ENCODE measurements around the gene GHR. TPM values are rescaled to one million over a fixed set of nuclear protein-coding genes. Genes with fewer than 3 reads are reported as not detected.

The GHR gene
- total RNA-seq, 2 experiments from 2014 or later, result not detected

DNA sequence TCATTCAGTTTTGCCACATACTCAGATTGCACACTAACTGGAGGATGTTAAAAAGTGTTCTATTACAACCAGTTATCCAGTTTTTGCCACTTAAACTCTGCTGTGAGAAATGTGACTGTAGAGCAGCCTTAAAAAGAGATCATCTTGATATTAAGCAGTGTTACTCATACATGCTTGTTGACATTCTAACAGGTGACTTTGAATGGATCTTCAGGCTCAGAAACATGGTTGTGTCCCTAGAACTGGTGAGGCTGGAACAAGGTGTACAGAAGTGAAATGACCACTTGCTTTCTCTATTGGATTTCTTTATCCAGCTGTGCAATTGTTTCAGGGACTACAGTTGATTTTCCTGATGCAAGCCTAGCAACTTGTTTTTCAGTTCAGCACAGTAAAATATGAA lies 167.3 kb downstream of the GHR start:
- POLR2A ChIA-PET, result no interaction called here
- intact Hi-C loops (cut with micrococcal nuclease), result no loop called here
- ATAC-seq (no peak), DNase-seq (no peak)
- Mint-ChIP-seq H3K4me1 (ENCODE audit: low read depth) (no peaks in the 10 kb centered on the region), H3K27me3 (peaks cover 9% of the 10 kb centered on the region), H3K9me3 (no peaks in the 10 kb centered on the region), H3K36me3 (ENCODE audit: low read depth) (no peaks in the 10 kb centered on the region), H3K27ac (no peak overlapping the region), H3K4me3 (no peak overlapping the region)
- TF ChIP-seq, protein P1, sequence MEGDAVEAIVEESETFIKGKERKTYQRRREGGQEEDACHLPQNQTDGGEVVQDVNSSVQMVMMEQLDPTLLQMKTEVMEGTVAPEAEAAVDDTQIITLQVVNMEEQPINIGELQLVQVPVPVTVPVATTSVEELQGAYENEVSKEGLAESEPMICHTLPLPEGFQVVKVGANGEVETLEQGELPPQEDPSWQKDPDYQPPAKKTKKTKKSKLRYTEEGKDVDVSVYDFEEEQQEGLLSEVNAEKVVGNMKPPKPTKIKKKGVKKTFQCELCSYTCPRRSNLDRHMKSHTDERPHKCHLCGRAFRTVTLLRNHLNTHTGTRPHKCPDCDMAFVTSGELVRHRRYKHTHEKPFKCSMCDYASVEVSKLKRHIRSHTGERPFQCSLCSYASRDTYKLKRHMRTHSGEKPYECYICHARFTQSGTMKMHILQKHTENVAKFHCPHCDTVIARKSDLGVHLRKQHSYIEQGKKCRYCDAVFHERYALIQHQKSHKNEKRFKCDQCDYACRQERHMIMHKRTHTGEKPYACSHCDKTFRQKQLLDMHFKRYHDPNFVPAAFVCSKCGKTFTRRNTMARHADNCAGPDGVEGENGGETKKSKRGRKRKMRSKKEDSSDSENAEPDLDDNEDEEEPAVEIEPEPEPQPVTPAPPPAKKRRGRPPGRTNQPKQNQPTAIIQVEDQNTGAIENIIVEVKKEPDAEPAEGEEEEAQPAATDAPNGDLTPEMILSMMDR (IDR thresholded peaks at IDR 0.05), result no peak
- CTCF ChIA-PET, result interaction anchor here (1.2 kb wide), 1 partner anchor 177 kb away, joined by 5 read pairs; no protein-coding TSS in a partner anchor

DNA sequence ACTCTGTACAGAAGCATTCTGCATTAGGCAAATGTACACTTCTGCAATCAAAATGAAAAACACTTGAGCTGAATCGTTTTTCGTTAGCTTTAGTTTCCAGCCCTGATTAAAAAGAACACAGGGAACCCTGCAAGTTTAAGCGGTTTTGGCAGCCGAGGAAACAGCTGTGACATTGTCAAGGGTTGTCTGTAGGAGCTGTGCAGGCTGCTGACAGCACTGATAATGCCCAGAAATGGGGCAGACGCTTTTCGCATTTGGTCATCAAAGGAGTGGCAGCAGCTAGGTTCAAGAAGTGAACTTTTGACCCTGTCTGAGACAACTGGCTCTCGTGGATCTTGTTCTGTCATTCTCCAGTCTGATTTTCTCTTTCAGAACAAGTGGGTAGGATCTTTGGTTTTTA lies 167.8 kb downstream of the GHR start:
- POLR2A ChIA-PET, result no interaction called here
- intact Hi-C loops (cut with micrococcal nuclease), result no loop called here
- CTCF ChIA-PET, result interaction anchor here (1.2 kb wide), 1 partner anchor 176 kb away, joined by 5 read pairs; no protein-coding TSS in a partner anchor

DNA sequence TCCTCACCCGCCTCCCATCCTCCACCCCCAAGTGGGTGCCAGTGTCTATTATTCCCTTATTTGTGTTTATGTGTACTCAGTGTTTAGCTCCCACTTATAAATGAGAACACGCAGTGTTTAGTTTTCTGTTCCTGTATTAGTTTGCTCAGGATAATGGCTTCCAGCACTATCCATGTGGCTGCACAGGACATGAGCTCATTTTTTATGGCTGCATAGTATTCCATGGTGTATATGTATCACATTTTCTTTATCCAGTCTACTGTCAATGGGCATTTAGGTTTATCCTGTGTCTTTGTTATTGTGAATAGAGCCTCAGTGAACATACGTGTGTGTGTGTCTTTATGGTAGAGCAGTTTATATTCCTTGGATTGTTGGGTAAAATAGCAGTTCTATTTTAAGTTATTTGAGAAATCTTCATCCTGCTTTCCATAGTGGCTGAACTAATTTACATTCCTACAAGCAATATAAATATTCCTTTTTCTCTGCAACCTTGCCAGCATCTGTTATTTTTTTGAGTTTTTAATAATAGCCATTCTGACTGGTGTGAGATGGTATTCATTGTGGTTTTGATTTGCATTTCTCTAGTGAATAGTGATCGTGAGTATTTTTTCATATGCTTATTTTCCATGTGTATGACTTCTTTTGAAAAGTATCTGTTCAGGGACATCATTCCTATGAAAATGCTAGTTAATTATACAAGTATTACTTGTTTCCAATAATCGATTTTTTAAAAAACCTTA lies 169.3 kb downstream of the GHR start:
- CTCF ChIA-PET, result interaction anchor here (2.1 kb wide), 1 partner anchor 9 kb away, joined by 8 read pairs; no protein-coding TSS in a partner anchor
- TF ChIP-seq, protein P1 (IDR thresholded peaks at IDR 0.05), result no peak
- no peaks in the 10 kb centered on the region for H3K9me3 Mint-ChIP-seq
- H3K4me1 Mint-ChIP-seq (ENCODE audit: low read depth), result no peaks in the 10 kb centered on the region
- intact Hi-C loops (cut with micrococcal nuclease), result no loop called here
- peaks cover 9% of the 10 kb centered on the region for H3K27me3 Mint-ChIP-seq
- DNase-seq (no peak), ATAC-seq (no peak)
- no peak overlapping the region for H3K4me3 Mint-ChIP-seq
- H3K36me3 Mint-ChIP-seq (ENCODE audit: low read depth), result no peaks in the 10 kb centered on the region
- H3K27ac Mint-ChIP-seq, result no peak overlapping the region
- POLR2A ChIA-PET, result no interaction called here

More for the DNA sequence above, 167.8 kb downstream of the GHR start:
- DNase-seq (no peak), ATAC-seq (no peak)
- Mint-ChIP-seq H3K4me1 (ENCODE audit: low read depth) (no peaks in the 10 kb centered on the region), H3K4me3 (no peak overlapping the region), H3K27ac (no peak overlapping the region), H3K27me3 (peaks cover 9% of the 10 kb centered on the region), H3K9me3 (no peaks in the 10 kb centered on the region), H3K36me3 (ENCODE audit: low read depth) (no peaks in the 10 kb centered on the region)
- TF ChIP-seq, protein P1 (IDR thresholded peaks at IDR 0.05), result no peak

DNA sequence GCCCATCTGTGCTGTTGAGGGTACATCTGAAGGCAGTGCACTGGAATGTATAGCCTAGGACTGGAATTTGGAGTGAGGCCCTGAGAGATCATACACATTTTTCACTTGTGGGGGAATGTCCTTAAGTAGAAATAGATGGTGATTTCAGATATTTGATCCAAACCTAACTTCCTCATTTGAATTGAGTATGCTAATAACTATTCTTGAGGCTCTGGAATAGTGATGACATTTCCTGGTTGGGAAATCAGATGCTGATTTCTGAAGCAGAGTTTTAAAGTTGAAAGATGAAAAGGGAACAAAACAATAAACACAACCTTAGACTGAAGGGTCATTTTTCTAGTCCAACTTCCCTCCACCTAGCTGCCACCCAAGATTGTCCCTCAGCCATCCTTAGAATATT lies 170.4 kb downstream of the GHR start:
- TF ChIP-seq, protein P1 (IDR thresholded peaks at IDR 0.05), result no peak
- ChIA-PET CTCF (interaction anchor here (2.1 kb wide), 1 partner anchor 10 kb away, joined by 8 read pairs; no protein-coding TSS in a partner anchor), POLR2A (no interaction called here)
- Mint-ChIP-seq H3K4me1 (ENCODE audit: low read depth) (no peaks in the 10 kb centered on the region), H3K27me3 (peaks cover 7% of the 10 kb centered on the region), H3K4me3 (no peak overlapping the region), H3K36me3 (ENCODE audit: low read depth) (no peaks in the 10 kb centered on the region), H3K27ac (no peak overlapping the region), H3K9me3 (no peaks in the 10 kb centered on the region)
- DNase-seq, result no peak
- no peak for ATAC-seq
- intact Hi-C loops (cut with micrococcal nuclease), result no loop called here

DNA sequence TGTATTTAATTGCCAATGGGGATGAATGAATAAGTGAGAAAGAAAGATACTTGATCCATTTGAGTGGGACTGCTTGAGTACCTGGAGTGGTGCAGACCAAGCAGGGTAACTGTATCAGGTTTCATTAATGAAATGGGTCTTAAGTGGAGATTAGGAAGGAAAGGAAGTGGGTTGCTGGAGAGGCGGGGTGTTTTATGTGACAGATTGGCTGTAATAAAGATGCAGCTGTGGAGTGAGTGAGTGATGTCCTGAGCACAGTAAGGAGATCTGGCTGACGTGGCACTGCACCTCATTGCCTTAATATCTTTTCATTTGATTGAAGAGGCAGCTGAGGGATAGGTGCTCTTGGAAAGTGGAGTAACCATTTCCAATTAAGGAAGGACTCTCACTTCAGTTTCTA lies 172.4 kb downstream of the GHR start:
- no peak for ATAC-seq
- Mint-ChIP-seq H3K27ac (no peak overlapping the region), H3K9me3 (no peaks in the 10 kb centered on the region), H3K27me3 (peaks cover 4% of the 10 kb centered on the region), H3K4me1 (ENCODE audit: low read depth) (no peaks in the 10 kb centered on the region), H3K36me3 (ENCODE audit: low read depth) (no peaks in the 10 kb centered on the region), H3K4me3 (no peak overlapping the region)
- TF ChIP-seq, protein P1 (IDR thresholded peaks at IDR 0.05), result no peak
- ChIA-PET CTCF (no interaction called here), POLR2A (no interaction called here)
- no peak for DNase-seq
- intact Hi-C loops (cut with micrococcal nuclease), result no loop called here

All from activated CD8-positive, alpha-beta T cell treated with anti-CD3 and anti-CD28 coated beads for 36 hours (primary cell).